LNCaP clone FGC (cell line): Measurements from ENCODE around the gene CRYL1.
"Not testable (repeated sequence)": the region's sequence is repeated elsewhere in the genome, so short reads cannot be mapped to it uniquely, and the experiment has no call there.

ENCODE experiments used
- DNase-seq: peaks from one replicate; pipeline ENCODE4 v3.0.0-alpha.2; 2011; ENCODE audit warnings: low read depth
- H3K4me3 ChIP-seq: 2 replicates; pipeline ENCODE4 v1.5.1; 2011; ENCODE audit warnings: mild to moderate bottlenecking, low read depth, low read length, control low read depth
- CTCF ChIP-seq: IDR thresholded peaks from 2 replicates; pipeline ENCODE4 v1.5.1; 2012; ENCODE audit warnings: mild to moderate bottlenecking; ENCODE audit not compliant: control insufficient read depth, insufficient read depth; ENCODE audit errors: extremely low read depth

The CRYL1 gene

DNA sequence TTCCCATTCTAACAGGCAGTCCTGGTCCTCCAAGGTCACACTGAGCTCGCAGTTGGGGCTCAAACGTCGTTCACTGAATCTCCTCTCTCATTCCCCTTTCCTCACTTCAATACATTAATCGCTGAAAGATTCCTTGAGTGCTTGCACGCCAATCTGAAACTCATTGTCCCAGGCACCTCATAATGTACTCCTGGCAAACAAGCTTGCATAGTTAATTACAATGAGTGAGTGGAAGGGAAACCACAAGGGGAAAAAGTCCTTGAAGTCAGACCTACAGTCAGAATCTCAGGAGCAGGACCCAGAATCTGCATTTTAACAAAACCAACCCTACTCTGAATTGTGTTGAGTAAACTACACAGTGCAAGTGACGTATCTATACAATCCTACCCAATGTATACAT is 86.9 kb downstream of the CRYL1 start:
- H3K4me3 ChIP-seq = no peak overlapping the region
- TF ChIP-seq CTCF = no peak
- no peak for DNase-seq

DNA sequence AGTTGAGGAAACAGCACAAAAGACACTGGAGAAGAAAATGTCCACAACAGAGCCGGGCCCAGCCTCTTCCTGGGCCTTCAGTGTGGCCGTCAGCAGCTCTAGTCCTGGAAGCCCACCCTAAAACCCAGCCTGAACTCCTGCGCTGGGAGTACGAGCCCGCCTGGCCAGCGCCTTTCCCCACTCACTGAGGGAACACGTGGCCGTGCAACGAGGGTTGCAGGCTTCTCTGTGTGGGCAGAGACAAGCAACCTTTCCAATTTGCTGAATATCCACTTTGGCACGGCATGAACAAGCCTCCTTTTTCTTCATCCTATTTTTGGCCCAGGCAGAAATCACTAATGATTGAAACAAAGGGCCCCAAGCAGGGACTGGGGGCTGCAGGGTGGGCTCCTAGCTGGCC is 89.2 kb downstream of the CRYL1 start:
- no peak for DNase-seq
- no peak overlapping the region for H3K4me3 ChIP-seq
- no peak for TF ChIP-seq CTCF

DNA sequence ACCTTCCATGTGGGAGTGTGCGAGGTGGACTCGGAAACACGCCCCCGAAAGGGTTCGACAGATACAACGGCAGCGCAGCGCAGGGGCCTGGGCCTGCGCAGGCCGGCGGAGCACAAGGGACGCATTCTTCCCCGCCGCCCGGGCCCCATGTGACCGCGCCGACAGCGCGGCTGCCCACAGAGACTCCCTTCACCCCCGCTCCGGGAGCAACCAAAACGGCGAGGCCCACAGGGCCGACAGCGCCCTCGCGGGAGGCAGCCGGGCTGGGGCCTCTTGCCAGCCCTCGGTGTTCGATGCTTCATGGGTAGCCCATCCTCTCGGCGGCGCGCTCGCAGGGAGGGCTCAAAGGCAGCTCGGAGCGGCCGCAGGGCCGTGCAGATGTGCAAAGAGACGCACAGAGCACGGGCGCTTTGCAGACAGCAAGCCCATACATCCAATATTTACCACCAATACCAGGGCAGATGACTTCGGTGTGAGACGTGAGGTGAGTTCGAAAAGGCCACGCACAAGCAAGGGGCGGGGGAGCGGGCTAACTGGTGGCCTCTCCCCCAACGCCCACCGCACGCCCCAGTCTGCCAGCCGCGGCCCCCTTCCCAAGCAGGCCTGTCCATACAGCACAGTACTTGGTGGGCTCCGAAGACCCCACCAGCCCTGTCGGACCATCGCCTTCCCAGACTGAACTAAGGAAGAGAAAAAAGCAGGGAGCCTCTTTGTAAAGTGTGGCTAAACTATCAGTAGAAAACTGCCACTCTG is 89.9 kb downstream of the CRYL1 start:
- no peak for DNase-seq
- H3K4me3 ChIP-seq = no peak overlapping the region
- TF ChIP-seq CTCF = no peak

DNA sequence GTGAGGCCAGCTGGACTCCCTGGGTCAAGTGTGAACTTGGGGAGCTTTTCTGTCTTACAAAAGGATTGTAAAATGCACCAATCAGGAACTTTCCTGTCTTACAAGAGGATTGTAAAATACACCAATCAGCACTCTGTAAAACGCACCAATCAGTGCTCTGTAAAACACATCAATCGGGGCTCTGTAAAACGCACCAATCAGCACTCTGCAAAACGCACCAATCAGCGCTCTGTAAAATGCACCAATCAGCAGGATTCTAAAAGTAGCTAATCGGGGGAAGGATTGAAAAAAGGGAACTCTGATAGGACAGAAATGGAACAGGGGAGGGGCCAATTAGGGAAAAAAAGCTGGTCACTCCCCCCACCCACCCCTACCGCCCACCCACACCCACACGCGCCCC is 91.4 kb downstream of the CRYL1 start:
- DNase-seq, H3K4me3 ChIP-seq: not testable (repeated sequence)

GRCh38 chr13:20431687-20432384 is 93.8 kb downstream of the CRYL1 start:
- DNase-seq = no peak
- TF ChIP-seq CTCF = no peak
- no peak overlapping the region for H3K4me3 ChIP-seq

- no peak for TF ChIP-seq CTCF
- DNase-seq = no peak
- H3K4me3 ChIP-seq = no peak overlapping the region
These were observed 94.6 kb downstream of the CRYL1 start for GRCh38 chr13:20431080-20431479.

- no peak for DNase-seq
- TF ChIP-seq CTCF = no peak
- H3K4me3 ChIP-seq = no peak overlapping the region
These were observed 95.4 kb downstream of the CRYL1 start for GRCh38 chr13:20430296-20430695.
